Uterus (tissue), 4 donors: ENCODE results near the gene ATP23. TPM values are rescaled to one million over a fixed set of nuclear protein-coding genes. Genes with fewer than 3 reads are reported as not detected.

Experiments
- DNase-seq, 2 donors: peaks; one replicate each; pipeline ENCODE4 v3.0.0-alpha.2; 2019 to 2020
- H3K27ac ChIP-seq, 2 donors: fragments of 200-600 bp; sonication (generic); 1 replicate in 1 of 2; 2 replicates in 1 of 2; pipeline ENCODE4 v1.5.1; 2016 to 2018
- H3K27me3 ChIP-seq, 2 donors: fragments of 200-600 bp; sonication (generic); one replicate each; pipeline ENCODE4 v1.5.1; 2018 to 2019; ENCODE audit warnings: control low read depth in 1 of 2
- H3K36me3 ChIP-seq, 2 donors: fragments of 200-600 bp; sonication (generic); one replicate each; pipeline ENCODE4 v1.5.1; 2019; ENCODE audit warnings: control low read depth in 1 of 2
- H3K4me1 ChIP-seq, 2 donors: fragments of 200-600 bp; sonication (generic); one replicate each; pipeline ENCODE4 v1.5.1; 2018 to 2019; ENCODE audit warnings: control low read depth in 1 of 2
- H3K4me3 ChIP-seq, 2 donors: fragments of 200-600 bp; sonication (generic); 1 replicate in 1 of 2; 2 replicates in 1 of 2; pipeline ENCODE4 v1.5.1; 2018 to 2019; ENCODE audit warnings: mild to moderate bottlenecking in 1 of 2
- H3K9me3 ChIP-seq, 2 donors: fragments of 200-600 bp; sonication (generic); one replicate each; pipeline ENCODE4 v1.5.1; 2019; ENCODE audit warnings: control low read depth in 1 of 2
- POLR2A ChIP-seq, 2 donors: fragments of 450-650 bp; IDR thresholded peaks; one replicate each; pipeline ENCODE4 v1.6.1; 2016; ENCODE audit warnings: antibody characterized with exemption in 2 of 2, mild to moderate bottlenecking in 1 of 2, moderate library complexity in 1 of 2
- intact Hi-C: fragments of 100-400 bp; cut with DNase I; formaldehyde crosslinking; loops from one replicate; pipeline ENCODE4 v1.15.1; 2023; ENCODE audit warnings: low total_unique reads
- total RNA-seq, 4 donors: library from RNA; depleted of rRNA in 3 of 4; stranded (reverse); fragments of >200 nt in 3 of 4; gene quantifications; one replicate each; pipeline versions ENCODE4 v1.1.0 to v1.2.4, GENCODE V29; 2014 to 2023
- TF ChIP-seq, protein P1 (sequence below), 4 experiments: fragments of 200-600 bp in 2 of 4; fragments of 450-650 bp in 2 of 4; sonication (generic) in 2 of 4; IDR thresholded peaks; one replicate each; pipeline ENCODE4 v1.5.1; 2016 to 2019; ENCODE audit warnings: antibody characterized with exemption in 4 of 4, mild to moderate bottlenecking in 2 of 4, moderate library complexity in 1 of 4
- donor health status: DM: yes; HTN: yes; CAD: no.

The ATP23 gene
- total RNA-seq, 4 donors from 2014 or later, result 4.9 to 59.1 (median 8.6) TPM

GRCh38 chr12:57909056-57909455 lies 32.3 kb upstream of the ATP23 start:
- no peaks in the 10 kb centered on the region for H3K27me3 ChIP-seq
- TF ChIP-seq, protein P1, sequence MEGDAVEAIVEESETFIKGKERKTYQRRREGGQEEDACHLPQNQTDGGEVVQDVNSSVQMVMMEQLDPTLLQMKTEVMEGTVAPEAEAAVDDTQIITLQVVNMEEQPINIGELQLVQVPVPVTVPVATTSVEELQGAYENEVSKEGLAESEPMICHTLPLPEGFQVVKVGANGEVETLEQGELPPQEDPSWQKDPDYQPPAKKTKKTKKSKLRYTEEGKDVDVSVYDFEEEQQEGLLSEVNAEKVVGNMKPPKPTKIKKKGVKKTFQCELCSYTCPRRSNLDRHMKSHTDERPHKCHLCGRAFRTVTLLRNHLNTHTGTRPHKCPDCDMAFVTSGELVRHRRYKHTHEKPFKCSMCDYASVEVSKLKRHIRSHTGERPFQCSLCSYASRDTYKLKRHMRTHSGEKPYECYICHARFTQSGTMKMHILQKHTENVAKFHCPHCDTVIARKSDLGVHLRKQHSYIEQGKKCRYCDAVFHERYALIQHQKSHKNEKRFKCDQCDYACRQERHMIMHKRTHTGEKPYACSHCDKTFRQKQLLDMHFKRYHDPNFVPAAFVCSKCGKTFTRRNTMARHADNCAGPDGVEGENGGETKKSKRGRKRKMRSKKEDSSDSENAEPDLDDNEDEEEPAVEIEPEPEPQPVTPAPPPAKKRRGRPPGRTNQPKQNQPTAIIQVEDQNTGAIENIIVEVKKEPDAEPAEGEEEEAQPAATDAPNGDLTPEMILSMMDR (IDR thresholded peaks at IDR 0.05), result no peak
- TF ChIP-seq POLR2A (IDR thresholded peaks at IDR 0.05), result no peak
- no peak overlapping the region for H3K27ac ChIP-seq
- H3K4me1 ChIP-seq, result no peaks in the 10 kb centered on the region
- intact Hi-C loops, result no loop called here
- DNase-seq, result no peak
- H3K4me3 ChIP-seq, result no peak overlapping the region
- H3K9me3 ChIP-seq, result no peaks in the 10 kb centered on the region
- H3K36me3 ChIP-seq, result no peaks in the 10 kb centered on the region

GRCh38 chr12:57909611-57910010 lies 31.8 kb upstream of the ATP23 start:
- no peak overlapping the region for H3K27ac ChIP-seq
- no peaks in the 10 kb centered on the region for H3K4me1 ChIP-seq
- no peaks in the 10 kb centered on the region for H3K27me3 ChIP-seq
- no peaks in the 10 kb centered on the region for H3K9me3 ChIP-seq
- DNase-seq, result no peak
- no peak for TF ChIP-seq POLR2A (IDR thresholded peaks at IDR 0.05)
- TF ChIP-seq, protein P1 (IDR thresholded peaks at IDR 0.05), result no peak
- H3K4me3 ChIP-seq, result no peak overlapping the region
- H3K36me3 ChIP-seq, result no peaks in the 10 kb centered on the region
- intact Hi-C loops, result no loop called here

DNA sequence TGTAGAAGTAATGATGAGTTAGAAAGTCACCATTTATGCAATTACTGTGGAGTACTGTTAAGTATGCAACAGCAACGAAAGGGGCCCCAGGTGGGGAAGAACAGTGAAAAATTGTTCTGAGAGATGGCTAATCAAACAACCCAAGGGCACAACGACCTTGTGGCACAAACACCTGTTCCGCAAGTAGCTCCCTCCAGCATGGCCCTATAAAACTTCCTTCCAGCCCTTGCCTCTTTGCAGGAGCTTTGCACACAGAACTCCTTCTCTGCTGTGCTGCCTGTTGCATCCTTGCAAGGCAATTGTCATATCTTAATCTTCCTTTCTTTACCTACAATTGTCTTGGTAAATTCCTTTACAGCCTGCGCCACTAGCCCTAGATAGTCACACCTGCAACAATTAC lies 23.2 kb upstream of the ATP23 start:
- Histone ChIP-seq H3K4me1 (no peaks in the 10 kb centered on the region), H3K27me3 (no peaks in the 10 kb centered on the region), H3K9me3 (no peaks in the 10 kb centered on the region), H3K36me3 (no peaks in the 10 kb centered on the region), H3K27ac (no peak overlapping the region), H3K4me3 (no peak overlapping the region)
- no peak for TF ChIP-seq POLR2A (IDR thresholded peaks at IDR 0.05)
- TF ChIP-seq, protein P1 (IDR thresholded peaks at IDR 0.05), result no peak
- DNase-seq, result no peak
- intact Hi-C loops, result no loop called here

DNA sequence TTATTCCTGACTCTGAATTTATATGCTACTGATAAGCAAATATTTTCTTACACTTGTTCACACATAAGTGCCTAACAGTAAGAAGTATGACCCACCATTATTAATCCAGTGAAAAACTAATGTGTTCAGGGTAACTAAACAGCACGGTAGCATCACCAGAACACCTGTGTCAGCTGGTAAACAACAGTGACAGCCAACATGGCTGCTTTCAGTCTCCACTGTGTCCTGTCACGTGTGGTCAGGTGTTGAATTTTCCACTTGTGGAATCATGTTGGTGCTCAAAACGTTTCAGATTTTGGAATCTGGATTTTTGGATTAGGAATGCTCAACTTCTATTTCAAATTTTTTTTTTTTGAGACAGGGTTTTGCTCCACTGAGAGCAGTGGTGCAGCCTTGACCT lies 14.3 kb upstream of the ATP23 start:
- DNase-seq, result no peak
- Histone ChIP-seq H3K36me3 (no peaks in the 10 kb centered on the region), H3K27ac (no peak overlapping the region), H3K4me3 (no peak overlapping the region), H3K4me1 (no peaks in the 10 kb centered on the region), H3K27me3 (no peaks in the 10 kb centered on the region), H3K9me3 (no peaks in the 10 kb centered on the region)
- intact Hi-C loops, result no loop called here
- TF ChIP-seq, protein P1 (IDR thresholded peaks at IDR 0.05), result no peak
- TF ChIP-seq POLR2A (IDR thresholded peaks at IDR 0.05), result no peak

- Histone ChIP-seq H3K9me3 (no peaks in the 10 kb centered on the region), H3K4me1 (no peaks in the 10 kb centered on the region), H3K4me3 (no peak overlapping the region), H3K27me3 (no peaks in the 10 kb centered on the region), H3K36me3 (no peaks in the 10 kb centered on the region), H3K27ac (no peak overlapping the region)
- no peak for DNase-seq
- intact Hi-C loops, result no loop called here
- TF ChIP-seq, protein P1 (IDR thresholded peaks at IDR 0.05), result no peak
- TF ChIP-seq POLR2A (IDR thresholded peaks at IDR 0.05), result no peak
Observed at GRCh38 chr12:57929092-57929830, 12.1 kb upstream of the ATP23 start.
